ENCODE data around the gene PUM1.

GRCh38 chr1:31065310-31066217 is at the start of gene PUM1:
- TF ChIP-seq, protein P1, sequence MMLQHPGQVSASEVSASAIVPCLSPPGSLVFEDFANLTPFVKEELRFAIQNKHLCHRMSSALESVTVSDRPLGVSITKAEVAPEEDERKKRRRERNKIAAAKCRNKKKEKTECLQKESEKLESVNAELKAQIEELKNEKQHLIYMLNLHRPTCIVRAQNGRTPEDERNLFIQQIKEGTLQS (IDR thresholded peaks at IDR 0.05), result no peak
- TF ChIP-seq CTCF (IDR thresholded peaks at IDR 0.05; ENCODE audit: low read depth, low read length, missing input control) (peak; percentile 27), TAF1 (conservative IDR thresholded peaks at IDR 0.05) (peak; percentile 88), YY1 (IDR thresholded peaks at IDR 0.05) (peak; percentile 99)
- TF ChIP-seq, protein P2, sequence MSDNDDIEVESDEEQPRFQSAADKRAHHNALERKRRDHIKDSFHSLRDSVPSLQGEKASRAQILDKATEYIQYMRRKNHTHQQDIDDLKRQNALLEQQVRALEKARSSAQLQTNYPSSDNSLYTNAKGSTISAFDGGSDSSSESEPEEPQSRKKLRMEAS (IDR thresholded peaks at IDR 0.05), result peak; percentile 79
